ENCODE results near the gene COL23A1. TPM values are rescaled to one million over a fixed set of nuclear protein-coding genes. Genes with fewer than 3 reads are reported as not detected.

The COL23A1 gene
- total RNA-seq, 1 donor from 2014 or later = 0.32 TPM

- ATAC-seq = no peak
Measured at GRCh38 chr5:178587763-178588611, 2.2 kb downstream of the COL23A1 start.

- ATAC-seq = no peak
Measured at GRCh38 chr5:178586396-178586795, 3.8 kb downstream of the COL23A1 start.

GRCh38 chr5:178585421-178585820 is 4.8 kb downstream of the COL23A1 start:
- peak; percentile 93 for ATAC-seq

GRCh38 chr5:178583279-178583678 is 6.9 kb downstream of the COL23A1 start:
- no peak for ATAC-seq

- ATAC-seq = no peak
Measured at GRCh38 chr5:178582291-178582690, 7.9 kb downstream of the COL23A1 start.

GRCh38 chr5:178581621-178582020 is 8.6 kb downstream of the COL23A1 start:
- no peak for ATAC-seq

GRCh38 chr5:178580271-178580955 is 9.8 kb downstream of the COL23A1 start:
- no peak for ATAC-seq

GRCh38 chr5:178577944-178578343 is 12.2 kb downstream of the COL23A1 start:
- ATAC-seq = no peak

- no peak for ATAC-seq
Measured at GRCh38 chr5:178577376-178577839, 12.8 kb downstream of the COL23A1 start.

- ATAC-seq = peak; percentile 13
Measured at GRCh38 chr5:178576591-178577351, 13.4 kb downstream of the COL23A1 start.

GRCh38 chr5:178573216-178573615 is 17.0 kb downstream of the COL23A1 start:
- no peak for ATAC-seq

- ATAC-seq = no peak
Measured at GRCh38 chr5:178572617-178573016, 17.6 kb downstream of the COL23A1 start.

- no peak for ATAC-seq
Measured at GRCh38 chr5:178569485-178569884, 20.7 kb downstream of the COL23A1 start.

GRCh38 chr5:178564811-178565550 is 25.2 kb downstream of the COL23A1 start:
- no peak for ATAC-seq

GRCh38 chr5:178564397-178564796 is 25.8 kb downstream of the COL23A1 start:
- ATAC-seq = no peak

GRCh38 chr5:178563621-178564020 is 26.6 kb downstream of the COL23A1 start:
- ATAC-seq = no peak

GRCh38 chr5:178561746-178562264 is 28.4 kb downstream of the COL23A1 start:
- no peak for ATAC-seq

- no peak for ATAC-seq
Measured at GRCh38 chr5:178560911-178561310, 29.3 kb downstream of the COL23A1 start.

GRCh38 chr5:178557416-178557815 is 32.8 kb downstream of the COL23A1 start:
- ATAC-seq = no peak

- ATAC-seq = no peak
Measured at GRCh38 chr5:178555771-178556211, 34.4 kb downstream of the COL23A1 start.

GRCh38 chr5:178555005-178555404 is 35.2 kb downstream of the COL23A1 start:
- no peak for ATAC-seq

- ATAC-seq = no peak
Measured at GRCh38 chr5:178554311-178554710, 35.9 kb downstream of the COL23A1 start.
